Hippocampal formation (tissue), 2 donors: Measurements from ENCODE around the gene IFNA10.
A peak's percentile ranks its signal among the peaks of the same experiment; 100 is the strongest.
"Not testable (repeated sequence)": the region's sequence is repeated elsewhere in the genome, so short reads cannot be mapped to it uniquely, and the experiment has no call there.

ENCODE experiments used
- DNase-seq, 2 donors: peaks; one replicate each; lab custom pipeline; 2025; lab: John Stamatoyannopoulos, UW

IFNA10 gene

DNA sequence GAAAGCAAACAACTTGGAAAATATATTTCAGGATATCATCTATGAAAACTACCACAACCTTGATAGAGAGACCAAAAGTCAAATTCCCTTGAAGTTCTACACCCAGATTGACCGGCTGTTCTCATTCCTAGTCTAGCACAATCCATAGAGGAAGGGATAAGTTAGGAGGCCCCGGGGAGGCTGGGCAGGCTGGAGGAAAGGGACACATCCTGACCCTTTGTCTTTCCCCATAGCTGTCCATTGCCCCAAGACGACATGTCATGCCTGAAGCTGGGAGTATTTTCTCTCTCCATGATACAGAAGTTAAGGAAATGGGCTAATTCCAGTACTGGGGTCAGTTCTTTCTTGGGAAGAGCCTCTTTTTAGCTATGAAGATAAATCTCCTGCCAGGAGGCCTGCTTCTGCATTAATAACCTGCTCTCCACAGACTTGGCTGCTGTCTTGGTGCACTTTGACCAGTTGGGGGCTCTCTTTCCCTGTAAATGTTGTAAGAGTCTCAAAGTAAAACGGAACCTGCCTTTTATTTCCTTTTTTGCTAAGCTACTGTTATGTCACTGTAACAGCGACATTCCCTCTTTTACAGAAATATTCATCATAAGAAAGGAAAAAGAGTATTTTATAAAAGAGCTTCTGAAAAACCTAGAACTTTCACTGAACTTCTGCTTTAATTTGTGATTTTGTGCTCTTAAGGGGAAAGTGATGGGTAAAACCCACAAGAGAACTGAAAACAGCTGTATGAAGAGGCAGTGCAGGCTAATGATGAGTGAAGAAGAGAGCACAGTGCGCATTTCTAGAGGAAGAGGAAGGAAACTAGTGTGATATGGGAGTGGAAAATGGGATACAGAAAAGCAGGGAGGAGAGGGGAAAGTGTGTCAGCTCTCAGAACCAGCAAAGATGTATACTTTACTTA, 11.8 kb downstream of the IFNA10 start:
- peak in 1 of 2 donors; percentile 6 for DNase-seq

DNA sequence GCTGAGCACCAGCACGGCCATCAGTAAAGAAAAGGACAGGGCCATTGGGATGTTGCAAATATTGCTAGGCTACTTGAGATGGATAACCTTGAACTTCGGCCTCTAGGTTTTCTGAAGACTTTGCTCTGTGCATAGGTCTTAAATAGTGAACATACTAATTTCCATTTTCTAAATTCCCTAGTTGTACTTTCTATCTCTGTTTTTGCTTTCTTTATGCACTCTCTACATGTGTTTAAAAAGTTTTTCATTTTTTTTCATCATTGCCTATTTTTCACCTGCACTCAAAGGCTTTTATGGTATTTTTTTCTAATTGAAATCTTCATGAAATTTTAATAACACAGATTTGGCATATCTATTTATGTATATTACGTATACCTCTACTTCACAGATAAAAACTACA, 19.5 kb downstream of the IFNA10 start, which contains the start of gene IFNA4:
IFNA4 (minus strand) TSS at position 101 of the 400 bp plus-strand sequence; CDS start at position 45, 56 bp downstream.
- DNase-seq, result not testable (repeated sequence)

DNA sequence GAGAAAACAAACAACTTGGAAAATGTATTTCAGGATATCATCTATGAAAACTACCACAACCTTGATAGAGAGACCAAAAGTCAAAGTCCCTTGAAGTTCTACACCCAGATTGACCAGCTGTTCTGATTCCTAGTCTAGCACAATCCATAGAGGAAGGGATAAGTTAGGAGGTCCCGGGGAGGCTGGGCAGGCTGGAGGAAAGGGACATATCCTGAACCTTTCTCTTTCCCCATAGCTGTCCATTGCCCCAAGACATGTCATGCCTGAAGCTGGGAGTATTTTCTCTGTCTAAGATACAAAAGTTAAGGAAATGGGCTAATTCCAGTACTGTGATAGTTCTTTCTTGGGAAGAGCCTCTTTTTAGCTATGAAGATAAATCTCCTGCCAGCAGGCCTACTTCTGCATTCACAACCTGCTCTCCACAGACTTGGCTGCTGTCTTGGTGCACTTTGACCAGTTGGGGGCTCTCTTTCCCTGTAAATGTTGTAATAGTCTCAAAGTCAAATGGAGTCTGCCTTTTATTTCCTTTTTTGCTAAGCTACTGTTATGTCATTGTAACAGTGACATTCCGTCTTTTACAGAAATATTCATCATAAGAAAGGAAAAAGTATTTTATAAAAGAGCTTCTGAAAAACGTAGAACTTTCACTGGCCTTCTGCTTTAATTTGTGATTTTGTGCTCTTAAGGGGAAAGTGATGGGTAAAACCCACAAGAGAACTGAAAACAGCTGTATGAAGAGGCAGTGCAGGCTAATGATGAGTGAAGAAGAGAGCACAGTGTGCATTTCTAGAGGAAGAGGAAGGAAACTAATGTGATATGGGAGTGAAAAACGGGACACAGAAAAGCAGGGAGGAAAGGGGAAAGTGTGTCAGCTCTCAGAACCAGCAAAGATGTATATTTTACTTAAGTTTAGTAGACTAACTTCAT, 23.9 kb downstream of the IFNA10 start:
- peak in 1 of 2 donors; percentile 2 for DNase-seq

DNA sequence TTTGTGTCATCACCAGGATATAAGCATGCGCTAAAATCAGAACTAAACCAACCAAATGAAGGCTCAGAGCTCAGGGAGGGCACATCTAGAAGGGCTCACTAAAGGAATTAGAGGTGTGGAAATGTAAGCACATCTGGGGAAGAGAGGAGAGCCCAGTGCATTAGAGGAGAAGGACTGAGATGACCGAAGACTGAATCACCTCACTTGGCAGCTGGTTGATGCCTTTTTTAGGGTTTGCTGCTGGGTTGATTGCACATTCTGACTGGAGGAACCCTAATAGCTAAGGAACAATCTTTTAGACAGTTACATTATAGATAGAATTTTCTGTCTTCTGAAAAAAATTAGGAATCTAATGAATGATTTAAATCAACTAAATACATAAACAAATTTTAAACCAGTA, 32.3 kb downstream of the IFNA10 start:
- no peak for DNase-seq

DNA sequence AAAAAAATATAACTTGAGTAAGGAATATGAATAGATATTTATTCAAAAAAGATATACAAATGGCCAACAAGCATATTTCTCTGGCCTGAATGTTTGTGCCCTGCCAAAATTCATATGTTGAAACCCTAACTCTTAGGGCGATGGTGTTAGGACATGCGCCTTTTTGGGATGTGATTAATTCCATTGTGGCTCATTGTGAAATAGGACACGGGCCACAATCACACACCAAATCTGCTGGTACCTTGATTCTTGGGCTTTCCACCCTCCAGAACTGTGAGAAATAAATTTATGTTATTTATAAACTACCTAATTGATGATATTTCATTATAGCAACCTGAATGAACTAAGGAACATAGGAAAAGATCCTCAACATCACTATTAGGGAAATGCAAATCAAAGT, 34.8 kb downstream of the IFNA10 start:
- no peak for DNase-seq

DNA sequence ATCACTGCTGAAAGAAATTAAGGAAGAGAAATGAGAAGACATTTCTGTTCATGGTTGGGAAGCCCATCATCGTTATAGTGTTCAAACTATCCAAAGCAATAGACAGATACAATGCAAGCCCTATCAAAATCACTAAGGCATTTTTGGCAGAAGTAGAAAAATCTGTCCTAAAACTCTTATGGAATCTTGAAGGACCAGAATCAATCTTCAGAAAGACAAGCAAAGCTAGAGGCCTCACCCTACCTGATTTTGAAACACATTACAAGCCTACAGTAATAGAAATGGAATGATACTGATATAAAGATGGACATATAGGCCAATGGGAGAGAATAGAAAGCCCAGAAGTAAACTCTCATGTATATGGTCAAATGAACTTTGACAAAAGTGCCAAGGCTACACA, 35.6 kb downstream of the IFNA10 start:
- DNase-seq, result no peak

DNA sequence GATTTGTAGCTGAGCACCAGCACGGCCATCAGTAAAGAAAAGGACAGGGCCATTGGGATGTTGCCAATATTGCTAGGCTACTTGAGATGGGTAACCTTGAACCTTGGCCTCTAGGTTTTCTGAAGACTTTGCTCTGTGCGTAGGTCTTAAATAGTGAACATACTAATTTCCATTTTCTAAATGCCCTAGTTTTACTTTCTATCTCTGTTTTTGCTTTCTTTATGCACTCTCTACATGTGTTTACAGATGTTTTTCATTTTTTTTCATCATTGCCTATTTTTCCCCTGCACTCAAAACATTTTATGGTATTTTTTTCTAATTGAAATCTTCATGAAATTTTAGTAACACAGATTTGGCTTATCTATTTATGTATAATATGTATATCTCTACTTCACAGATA, 40.4 kb downstream of the IFNA10 start, which contains the start of gene IFNA21:
IFNA21 (minus strand) TSS at position 101 of the 400 bp plus-strand sequence; CDS start at position 53, 48 bp downstream.
- not testable (repeated sequence) for DNase-seq

DNA sequence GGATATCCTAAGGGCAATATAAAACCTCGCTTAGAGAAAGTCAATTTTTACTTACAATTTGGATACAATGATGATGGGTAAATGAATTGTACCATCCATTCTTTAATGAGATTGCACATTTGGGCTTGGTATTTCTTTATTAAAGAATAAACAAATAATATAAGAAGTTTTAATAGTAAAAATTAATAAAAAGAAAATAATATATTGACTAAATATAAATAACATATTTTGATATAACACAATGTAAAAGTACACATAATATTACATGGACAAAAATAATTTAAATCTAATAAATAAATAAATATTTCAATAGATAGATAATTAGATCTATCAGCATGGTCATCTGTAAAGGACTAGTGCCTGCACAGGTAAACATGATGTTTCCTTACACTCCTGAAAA, 41.4 kb downstream of the IFNA10 start:
- DNase-seq, result no peak

DNA sequence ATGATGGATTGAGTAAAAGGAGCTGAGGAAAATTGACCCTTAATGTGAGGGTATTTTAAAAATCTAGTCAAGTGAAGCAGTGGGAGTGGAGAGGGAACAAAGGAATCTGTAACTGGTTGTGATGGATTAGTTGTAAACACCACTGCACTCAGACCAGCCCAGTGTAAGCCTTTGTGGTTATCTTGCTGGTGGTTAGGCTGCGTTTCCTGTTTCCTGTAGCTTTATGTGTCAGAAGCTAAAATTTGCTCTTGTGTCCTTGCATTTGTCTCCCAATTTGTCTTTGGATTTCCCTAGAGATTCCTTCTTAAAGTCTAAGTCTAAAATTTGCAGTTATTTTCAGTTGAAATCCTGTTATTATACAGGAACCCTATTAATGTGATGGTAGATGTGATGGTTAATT, 46.8 kb downstream of the IFNA10 start:
- no peak for DNase-seq
